Left lung (tissue), 10 donors: ENCODE measurements around the gene FAM241A. TPM values are rescaled to one million over a fixed set of nuclear protein-coding genes. Genes with fewer than 3 reads are reported as not detected.
A peak's percentile ranks its signal among the peaks of the same experiment; 100 is the strongest.

ENCODE experiments used
- ATAC-seq: fragments of 200-7000 bp; cut with Tn5 transposase; one replicate; pipeline ENCODE4 v1.9.1; 2020; ENCODE audit warnings: moderate library complexity
- DNase-seq, 4 donors: peaks; one replicate each; pipeline ENCODE4 v3.0.0-alpha.2; 2013 to 2020
- H3K27ac ChIP-seq, 2 donors: fragments of 200-600 bp; sonication (generic) in 1 of 2; one replicate each; pipeline versions ENCODE4 v1.5.0 to v1.8.0; 2020 to 2021
- H3K27me3 ChIP-seq, 2 donors: fragments of 200-600 bp; sonication (generic) in 1 of 2; one replicate each; pipeline versions ENCODE4 v1.5.0 to v1.8.0; 2020 to 2021
- H3K36me3 ChIP-seq, 2 donors: fragments of 200-600 bp; sonication (generic) in 1 of 2; one replicate each; pipeline versions ENCODE4 v1.5.0 to v1.8.0; 2020 to 2021
- H3K4me1 ChIP-seq, 2 donors: fragments of 200-600 bp; one replicate each; pipeline ENCODE4 v1.8.0; 2021
- H3K4me3 ChIP-seq, 2 donors: fragments of 200-600 bp; sonication (generic) in 1 of 2; one replicate each; pipeline versions ENCODE4 v1.5.0 to v1.8.0; 2020 to 2021; ENCODE audit warnings: mild to moderate bottlenecking in 1 of 2
- H3K9me3 ChIP-seq, 2 donors: fragments of 200-600 bp; sonication (generic) in 1 of 2; one replicate each; pipeline versions ENCODE4 v1.5.0 to v1.8.0; 2020 to 2021
- CTCF ChIP-seq, 2 donors: fragments of 200-600 bp; sonication (generic) in 1 of 2; IDR thresholded peaks; one replicate each; pipeline versions ENCODE4 v1.5.0 to v1.8.0; 2021; ENCODE audit warnings: antibody characterized with exemption in 2 of 2
- intact Hi-C, 2 donors: fragments of 100-400 bp; cut with DNase I; formaldehyde crosslinking; loops; one replicate each; pipeline versions ENCODE4 v1.11.2 to v1.14.2; 2022
- polyA plus RNA-seq, 6 donors: library from polyadenylated mRNA; unstranded; fragments of 120-200 nt; gene quantifications; one replicate each; pipeline ENCODE4 v1.2.1, GENCODE V29; 2013; ENCODE audit not compliant: insufficient read length in 6 of 6
- total RNA-seq, 2 donors: library from RNA; stranded (reverse); fragmentation: NEBNext Ultra II Directional; extraction: Animal tissue kit (Norgen Biotek cat#: 25700); gene quantifications; one replicate each; pipeline ENCODE4 v1.2.1, GENCODE V29; 2021
- donor health status: DM: no; HTN: yes; CAD: no.
- donor health status: DM: no; HTN: no; CAD: no.

Gene FAM241A
- total and polyA plus RNA-seq, 8 donors: 2.6 to 5.0 (median 3.0) TPM

- Histone ChIP-seq H3K27ac (no peak overlapping the region), H3K36me3 (no peaks in the 10 kb centered on the region), H3K27me3 (no peaks in the 10 kb centered on the region), H3K4me1 (peaks cover 10 to 25% of the 10 kb centered on the region in 2 donors), H3K4me3 (no peak overlapping the region), H3K9me3 (no peaks in the 10 kb centered on the region)
- ATAC-seq: no peak
- peak in 1 of 4 donors; percentile 17 for DNase-seq
- TF ChIP-seq CTCF (IDR thresholded peaks at IDR 0.05): no peak
- intact Hi-C loops: no loop called here
Measured at GRCh38 chr4:112142182-112142581, 3.1 kb upstream of the FAM241A start.

GRCh38 chr4:112143781-112144180 is 1.5 kb upstream of the FAM241A start:
- H3K4me1 ChIP-seq: peaks cover 10 to 33% of the 10 kb centered on the region in 2 donors
- H3K36me3 ChIP-seq: no peaks in the 10 kb centered on the region
- no peak for ATAC-seq
- H3K4me3 ChIP-seq: no peak overlapping the region
- intact Hi-C loops: no loop called here
- no peak overlapping the region for H3K27ac ChIP-seq
- no peaks in the 10 kb centered on the region for H3K27me3 ChIP-seq
- H3K9me3 ChIP-seq: no peaks in the 10 kb centered on the region
- DNase-seq: no peak
- no peak for TF ChIP-seq CTCF (IDR thresholded peaks at IDR 0.05)

- Histone ChIP-seq H3K27ac (peak overlapping the region in 1 of 2 donors; percentile 90), H3K27me3 (no peaks in the 10 kb centered on the region), H3K4me1 (peaks cover 10 to 41% of the 10 kb centered on the region in 2 donors), H3K9me3 (no peaks in the 10 kb centered on the region), H3K36me3 (no peaks in the 10 kb centered on the region), H3K4me3 (peak overlapping the region; percentile 56 to 85)
- intact Hi-C loops: no loop called here
- DNase-seq (peak in 1 of 4 donors; percentile 50), ATAC-seq (no peak)
- TF ChIP-seq CTCF (IDR thresholded peaks at IDR 0.05): no peak
Measured at GRCh38 chr4:112144546-112145325, 518 bp upstream of the FAM241A start.

GRCh38 chr4:112145790-112146501 is 692 bp downstream of the FAM241A start:
- peak in 1 of 2 donors; percentile 21 for TF ChIP-seq CTCF (IDR thresholded peaks at IDR 0.05)
- peak; percentile 62 for ATAC-seq
- Histone ChIP-seq H3K4me3 (peak overlapping the region; percentile 56 to 85), H3K4me1 (peaks cover 9 to 36% of the 10 kb centered on the region in 2 donors), H3K36me3 (no peaks in the 10 kb centered on the region), H3K27me3 (no peaks in the 10 kb centered on the region), H3K27ac (peak overlapping the region; percentile 85 to 90), H3K9me3 (no peaks in the 10 kb centered on the region)
- intact Hi-C loops: no loop called here
- DNase-seq: peak; percentile 33 to 87 (median 44)

GRCh38 chr4:112146502-112146813 is 1.2 kb downstream of the FAM241A start:
- Histone ChIP-seq H3K4me1 (peaks cover 6 to 31% of the 10 kb centered on the region in 2 donors), H3K27ac (peak overlapping the region; percentile 85 to 90), H3K27me3 (no peaks in the 10 kb centered on the region), H3K9me3 (no peaks in the 10 kb centered on the region), H3K36me3 (no peaks in the 10 kb centered on the region), H3K4me3 (peak overlapping the region; percentile 56 to 85)
- no peak for DNase-seq
- intact Hi-C loops: no loop called here
- no peak for TF ChIP-seq CTCF (IDR thresholded peaks at IDR 0.05)
- no peak for ATAC-seq
